H9 (cell line): ENCODE results near the gene EPHA4. TPM values are rescaled to one million over a fixed set of nuclear protein-coding genes. Genes with fewer than 3 reads are reported as not detected.

Experiments
- DNase-seq: peaks from one replicate; pipeline ENCODE4 v3.0.0-alpha.2; 2017
- H2AFZ ChIP-seq: one replicate; pipeline ENCODE4 v1.6.1; 2013; ENCODE audit warnings: mild to moderate bottlenecking, low read length, control low read depth, moderate library complexity
- H2AK5ac ChIP-seq: 2 replicates; pipeline ENCODE4 v1.6.1; 2013; ENCODE audit warnings: low read length, control low read depth, mixed read lengths; ENCODE audit not compliant: insufficient read length
- H2BK120ac ChIP-seq: one replicate; pipeline ENCODE4 v1.6.1; 2013; ENCODE audit warnings: low read depth, mild to moderate bottlenecking, low read length, control low read depth, inconsistent platforms; ENCODE audit not compliant: poor library complexity, severe bottlenecking
- H2BK12ac ChIP-seq: 2 replicates; pipeline ENCODE4 v1.6.1; 2013; ENCODE audit warnings: low read length, control low read depth, mixed read lengths, low read depth; ENCODE audit not compliant: insufficient read length
- H2BK15ac ChIP-seq: 2 replicates; pipeline ENCODE4 v1.6.1; 2013; ENCODE audit warnings: low read depth, low read length, control low read depth
- H2BK20ac ChIP-seq: one replicate; pipeline ENCODE4 v1.6.1; 2013; ENCODE audit warnings: low read depth, mild to moderate bottlenecking, low read length, control low read depth, inconsistent platforms; ENCODE audit not compliant: poor library complexity, severe bottlenecking
- H2BK5ac ChIP-seq: 2 replicates; pipeline ENCODE4 v1.6.1; 2013; ENCODE audit warnings: low read length, control low read depth, mixed read lengths; ENCODE audit not compliant: insufficient read length
- H3K14ac ChIP-seq: 2 replicates; pipeline ENCODE4 v1.6.1; 2013; ENCODE audit warnings: low read length, control low read depth; ENCODE audit not compliant: insufficient read depth
- H3K18ac ChIP-seq: 2 replicates; pipeline ENCODE4 v1.6.1; 2013; ENCODE audit warnings: low read depth, mild to moderate bottlenecking, mixed read lengths, low read length, control low read depth; ENCODE audit not compliant: insufficient read length
- H3K23ac ChIP-seq: 2 replicates; pipeline ENCODE4 v1.6.1; 2013; ENCODE audit warnings: low read length, control low read depth, mixed read lengths, low read depth; ENCODE audit not compliant: insufficient read length
- H3K23me2 ChIP-seq: 2 replicates; pipeline ENCODE4 v1.6.1; 2013; ENCODE audit warnings: low read depth, mild to moderate bottlenecking, mixed read lengths, low read length, control low read depth; ENCODE audit not compliant: insufficient read length, poor library complexity, severe bottlenecking
- H3K27ac ChIP-seq: 2 replicates; pipeline ENCODE4 v1.5.1; 2013; ENCODE audit warnings: low read length, control low read depth, mixed read lengths, low read depth; ENCODE audit not compliant: insufficient read length
- H3K27me3 ChIP-seq: 2 replicates; pipeline ENCODE4 v1.6.1; 2013; ENCODE audit warnings: low read length, control low read depth, inconsistent platforms; ENCODE audit not compliant: insufficient read depth
- H3K4ac ChIP-seq: 2 replicates; pipeline ENCODE4 v1.6.1; 2013; ENCODE audit warnings: low read depth, mild to moderate bottlenecking, control low read depth, inconsistent platforms, low read length, moderate library complexity
- H3K4me1 ChIP-seq: 2 replicates; pipeline ENCODE4 v1.6.1; 2013; ENCODE audit warnings: low read length, control low read depth, inconsistent platforms; ENCODE audit not compliant: insufficient read depth
- H3K4me2 ChIP-seq: 2 replicates; pipeline ENCODE4 v1.6.1; 2013; ENCODE audit warnings: low read length, control low read depth, mixed read lengths; ENCODE audit not compliant: insufficient read length, insufficient read depth
- H3K56ac ChIP-seq: 2 replicates; pipeline ENCODE4 v1.6.1; 2013; ENCODE audit warnings: low read depth, mild to moderate bottlenecking, mixed read lengths, low read length, control low read depth; ENCODE audit not compliant: insufficient read length
- H3K79me1 ChIP-seq: 2 replicates; pipeline ENCODE4 v1.6.1; 2013; ENCODE audit warnings: low read depth, mild to moderate bottlenecking, moderate library complexity, low read length, control low read depth, inconsistent platforms; ENCODE audit not compliant: insufficient read depth, poor library complexity, severe bottlenecking
- H3K79me2 ChIP-seq: 2 replicates; pipeline ENCODE4 v1.6.1; 2013; ENCODE audit warnings: low read length, control low read depth, inconsistent platforms; ENCODE audit not compliant: insufficient read depth
- H3K9ac ChIP-seq: 2 replicates; pipeline ENCODE4 v1.6.1; 2013; ENCODE audit warnings: low read length, control low read depth, mixed read lengths; ENCODE audit not compliant: insufficient read length; ENCODE audit errors: extremely low read depth
- H3K9me3 ChIP-seq: one replicate; pipeline ENCODE4 v1.6.1; 2013; ENCODE audit warnings: low read depth, low read length, inconsistent platforms; ENCODE audit not compliant: control insufficient read depth
- H3T11ph ChIP-seq: one replicate; pipeline ENCODE4 v1.6.1; 2013; ENCODE audit warnings: mild to moderate bottlenecking, low read length, control low read depth, inconsistent platforms
- H4K20me1 ChIP-seq: one replicate; pipeline ENCODE4 v1.6.1; 2013; ENCODE audit not compliant: control insufficient read depth, insufficient read length, insufficient read depth
- H4K5ac ChIP-seq: 2 replicates; pipeline ENCODE4 v1.6.1; 2013; ENCODE audit warnings: low read depth, mild to moderate bottlenecking, mixed read lengths, low read length, control low read depth; ENCODE audit not compliant: insufficient read length
- H4K8ac ChIP-seq: replicated peaks from 2 replicates; pipeline ENCODE4 v1.6.1; 2013; ENCODE audit warnings: low read length, control low read depth, mixed read lengths, low read depth; ENCODE audit not compliant: insufficient read length
- H4K91ac ChIP-seq: 2 replicates; pipeline ENCODE4 v1.6.1; 2013; ENCODE audit warnings: low read depth, mild to moderate bottlenecking, moderate library complexity, mixed read lengths, low read length, control low read depth; ENCODE audit not compliant: insufficient read length
- H3K27ac Mint-ChIP-seq, 3 experiments: 2 replicates in 2 of 3; 3 replicates in 1 of 3; pipeline ENCODE4 v1.8.0; 2020 to 2021; ENCODE audit warnings: mixed read lengths in 3 of 3, mild to moderate bottlenecking in 1 of 3, moderate library complexity in 1 of 3
- H3K27me3 Mint-ChIP-seq: 2 replicates; pipeline ENCODE4 v1.8.0; 2021; ENCODE audit warnings: low read depth, mild to moderate bottlenecking, moderate library complexity, mixed read lengths
- H3K36me3 Mint-ChIP-seq, 3 experiments: 2 replicates in 2 of 3; 3 replicates in 1 of 3; pipeline ENCODE4 v1.8.0; 2020 to 2021; ENCODE audit warnings: low read depth in 3 of 3, mixed read lengths in 3 of 3; ENCODE audit not compliant: insufficient read depth in 1 of 3
- H3K4me1 Mint-ChIP-seq, 2 experiments: 2 replicates each; pipeline ENCODE4 v1.8.0; 2020; ENCODE audit warnings: mixed read lengths in 2 of 2
- H3K4me3 Mint-ChIP-seq, 2 experiments: 2 replicates in 1 of 2; 3 replicates in 1 of 2; pipeline ENCODE4 v1.8.0; 2020 to 2021; ENCODE audit warnings: mild to moderate bottlenecking in 2 of 2, mixed read lengths in 2 of 2, moderate library complexity in 1 of 2
- H3K9me3 Mint-ChIP-seq, 2 experiments: 2 replicates in 1 of 2; 3 replicates in 1 of 2; pipeline ENCODE4 v1.8.0; 2020; ENCODE audit warnings: mild to moderate bottlenecking in 2 of 2, mixed read lengths in 2 of 2, moderate library complexity in 1 of 2
- CTCF ChIP-seq: fragments of 200-600 bp; sonication (generic); conservative IDR thresholded peaks from 3 replicates; pipeline ENCODE4 v1.8.0; 2021; ENCODE audit warnings: antibody characterized with exemption, mild to moderate bottlenecking
- WGBS: extraction: QIAGEN DNeasy Blood & Tissue Kit; methylation state at CpG from one replicate; pipeline ENCODE4 v1.1.7; 2013; ENCODE audit warnings: missing lambda C conversion rate, low lambda C conversion rate, mixed read lengths; ENCODE audit not compliant: insufficient read length; ENCODE audit errors: extremely low coverage; 5-methylcytosine and 5-hydroxymethylcytosine counted together
- total RNA-seq: library from RNA; stranded (reverse); gene quantifications from 2 replicates; pipeline ENCODE4 v1.2.1, GENCODE V29; 2021

Gene EPHA4
- total RNA-seq, 1 experiment from 2014 or later: 25.1 TPM

GRCh38 chr2:221465776-221466175 lies 106.3 kb downstream of the EPHA4 start:
- peaks cover 0 to 3% (median 0%) of the 10 kb centered on the region in 3 experiments; a peak in 2 of 7 replicates for H3K36me3 Mint-ChIP-seq
- H2BK15ac ChIP-seq: no peak overlapping the region
- H4K5ac ChIP-seq: no peak overlapping the region
- no peaks in the 10 kb centered on the region for H4K20me1 ChIP-seq
- no peak overlapping the region for H3K18ac ChIP-seq
- no peak overlapping the region for H2BK120ac ChIP-seq
- H2BK20ac ChIP-seq: no peak overlapping the region
- H3K4me1 Mint-ChIP-seq: peaks cover 30 to 54% of the 10 kb centered on the region in 2 experiments
- no peak overlapping the region for H3K27ac Mint-ChIP-seq
- H4K91ac ChIP-seq: no peak overlapping the region
- H3K27me3 ChIP-seq: no peaks in the 10 kb centered on the region; the same call in 1 of the 2 replicates
- no peak overlapping the region for H2AFZ ChIP-seq
- H2BK5ac ChIP-seq: no peak overlapping the region
- H3K4me2 ChIP-seq: no peak overlapping the region
- H3K79me2 ChIP-seq: no peaks in the 10 kb centered on the region; the same call in 1 of the 2 replicates
- no peaks in the 10 kb centered on the region for H3K23me2 ChIP-seq
- no peak overlapping the region for H2BK12ac ChIP-seq
- peaks cover 2% of the 10 kb centered on the region; the same call in 1 of the 2 replicates for H3K4me1 ChIP-seq
- no peak overlapping the region for H3K27ac ChIP-seq
- no peaks in the 10 kb centered on the region; a peak in 1 of 5 replicates for H3K9me3 Mint-ChIP-seq
- no peak overlapping the region for H4K8ac ChIP-seq
- H3K27me3 Mint-ChIP-seq: peaks cover 88% of the 10 kb centered on the region
- no peaks in the 10 kb centered on the region for H3K9me3 ChIP-seq
- no peak overlapping the region for H3K14ac ChIP-seq
- H3K23ac ChIP-seq: no peak overlapping the region
- no peak for TF ChIP-seq CTCF
- no peak overlapping the region for H3K4me3 Mint-ChIP-seq
- H3K56ac ChIP-seq: no peak overlapping the region
- no peak overlapping the region for H3T11ph ChIP-seq
- no peaks in the 10 kb centered on the region for H3K79me1 ChIP-seq
- H3K9ac ChIP-seq: no peak overlapping the region
- H3K4ac ChIP-seq: no peak overlapping the region
- DNase-seq: no peak
- no peak overlapping the region for H2AK5ac ChIP-seq
- no CpG with 5 or more reads among the region's 11 CpGs for WGBS
